K562 (cell line): ENCODE data around the gene ST14. TPM values are rescaled to one million over a fixed set of nuclear protein-coding genes. Genes with fewer than 3 reads are reported as not detected.

Experiments
- ATAC-seq: fragments of 200-7000 bp; cut with Tn5 transposase; 3 replicates; pipeline ENCODE4 v1.9.1; 2020; ENCODE audit warnings: moderate library complexity
- BruUV-seq: library from RNA; stranded (reverse); fragments of 400-500 nt; replicated peaks from 2 replicates; lab custom pipeline; 2021; lab: Mats Ljungman, UMichigan
- CTCF ChIA-PET: fragments of 300-600 bp; formaldehyde crosslinking; extraction: SDS; loops from one replicate; lab custom pipeline; 2021; ENCODE audit warnings: low intra/inter-chr PET ratio; lab: Yijun Ruan, JAX
- POLR2A ChIA-PET: fragments of 300-600, 350-650 bp; sonication (Branson Sonifier 250); formaldehyde crosslinking; extraction: SDS; loops from one replicate; lab custom pipeline; 2021; ENCODE audit warnings: antibody characterized with exemption, inconsistent platforms; lab: Yijun Ruan, JAX
- DNase-seq, 4 experiments: peaks; one replicate each; pipeline versions ENCODE4 v3.0.0 to v3.0.0-alpha.2; 2011 to 2018; ENCODE audit warnings: low spot score in 3 of 4, mixed read lengths in 3 of 4; ENCODE audit errors: extremely low read depth in 1 of 4
- FAIRE-seq: peaks from 2 replicates; lab custom pipeline; 2011; peaks lifted over from hg19 to GRCh38; lab: Jason Lieb, UNC
- H2AFZ ChIP-seq: 2 replicates; pipeline ENCODE4 v1.6.0; 2011; ENCODE audit warnings: low read depth, low read length, control low read depth, inconsistent platforms
- H3K27ac ChIP-seq: fragments of 200-600 bp; 3 replicates; pipeline ENCODE4 v1.8.0; 2011; ENCODE audit warnings: low read depth, mild to moderate bottlenecking, control low read depth, inconsistent platforms, low read length, moderate library complexity, mixed read lengths; ENCODE audit errors: extremely low read depth
- H3K27me3 ChIP-seq, 2 experiments: fragments of 300-600 bp in 1 of 2; 2 replicates in 1 of 2; 3 replicates in 1 of 2; pipeline versions ENCODE4 v1.6.0 to v1.8.0; 2011; ENCODE audit warnings: inconsistent platforms in 2 of 2, low read length in 2 of 2, mild to moderate bottlenecking in 1 of 2, mixed read lengths in 1 of 2, moderate library complexity in 1 of 2; ENCODE audit not compliant: control insufficient read depth in 2 of 2, insufficient read depth in 2 of 2
- H3K36me3 ChIP-seq: fragments of 300-600 bp; 3 replicates; pipeline ENCODE4 v1.8.0; 2011; ENCODE audit warnings: mild to moderate bottlenecking, low read length, inconsistent platforms; ENCODE audit not compliant: control insufficient read depth, insufficient read depth
- H3K4me1 ChIP-seq, 2 experiments: fragments of 200-600 bp in 1 of 2; replicated peaks in 1 of 2; 2 replicates in 1 of 2; 3 replicates in 1 of 2; pipeline versions ENCODE4 v1.5.1 to v1.8.0; 2011; ENCODE audit warnings: inconsistent platforms in 2 of 2, low read length in 2 of 2, mild to moderate bottlenecking in 1 of 2, mixed read lengths in 1 of 2, moderate library complexity in 1 of 2; ENCODE audit not compliant: control insufficient read depth in 2 of 2, insufficient read depth in 2 of 2
- H3K4me2 ChIP-seq: 2 replicates; pipeline ENCODE4 v1.6.1; 2011; ENCODE audit warnings: low read length, control low read depth, inconsistent platforms, mixed read lengths; ENCODE audit not compliant: insufficient read depth
- H3K4me3 ChIP-seq: fragments of 200-600 bp; sonication (generic), shearing (Covaris generic); 2 replicates; pipeline ENCODE4 v1.5.1; 2016; ENCODE audit warnings: control low read depth, inconsistent platforms
- H3K79me2 ChIP-seq: fragments of 200-600 bp; 3 replicates; pipeline ENCODE4 v1.8.0; 2011; ENCODE audit warnings: low read length, inconsistent platforms; ENCODE audit not compliant: control insufficient read depth, insufficient read depth
- H3K9ac ChIP-seq, 2 experiments: 2 replicates each; pipeline versions ENCODE4 v1.6.0 to v1.6.1; 2011; ENCODE audit warnings: low read depth in 2 of 2, low read length in 2 of 2, control low read depth in 1 of 2, inconsistent platforms in 1 of 2, mild to moderate bottlenecking in 1 of 2, mixed read lengths in 1 of 2; ENCODE audit not compliant: insufficient read depth in 1 of 2
- H3K9me1 ChIP-seq: one replicate; pipeline ENCODE4 v1.6.0; 2011; ENCODE audit warnings: inconsistent platforms, mild to moderate bottlenecking, low read length, moderate library complexity; ENCODE audit not compliant: control insufficient read depth, insufficient read depth
- H3K9me3 ChIP-seq: replicated peaks from 2 replicates; pipeline ENCODE4 v1.5.1; 2011; ENCODE audit warnings: low read depth, low read length, inconsistent platforms; ENCODE audit not compliant: control insufficient read depth, insufficient read depth
- H4K20me1 ChIP-seq: replicated peaks from 2 replicates; pipeline ENCODE4 v1.6.1; 2011; ENCODE audit warnings: low read length, inconsistent platforms, mixed read lengths; ENCODE audit not compliant: control insufficient read depth, insufficient read depth
- KLF10 ChIP-seq: fragments of 250-450 bp; sonication (Bioruptor Pico); IDR thresholded peaks from 2 replicates; pipeline ENCODE4 v1.6.1; 2021; ENCODE audit warnings: matching md5 sums
- MITF ChIP-seq: IDR thresholded peaks from 2 replicates; pipeline ENCODE4 v1.6.1; 2014; ENCODE audit warnings: antibody characterized with exemption
- POLR2G ChIP-seq: fragments of 200-400 bp; formaldehyde crosslinking; IDR thresholded peaks from 2 replicates; pipeline ENCODE4 v1.6.1; 2017; ENCODE audit warnings: low read depth, mild to moderate bottlenecking, antibody characterized with exemption, low read length, moderate library complexity
- RUNX1 ChIP-seq: sonication (generic); IDR thresholded peaks from 2 replicates; pipeline ENCODE4 v1.6.1; 2016; ENCODE audit warnings: antibody characterized with exemption, low read depth
- ZC3H4 ChIP-seq: sonication (generic); formaldehyde crosslinking; IDR thresholded peaks from 2 replicates; pipeline ENCODE4 v1.9.0; 2021; ENCODE audit warnings: missing genetic modification reagents, borderline replicate concordance
- ZNF146 ChIP-seq: IDR thresholded peaks from one replicate; pipeline ENCODE4 v1.6.1; 2018; ENCODE audit warnings: missing compliant biosample characterization; ENCODE audit not compliant: unreplicated experiment
- ZNF785 ChIP-seq: fragments of 250-450 bp; sonication (Bioruptor Pico); IDR thresholded peaks from 2 replicates; pipeline ENCODE4 v1.4.0; 2020; ENCODE audit warnings: mild to moderate bottlenecking
- WGBS: fragments of 100-300 bp; shearing (Covaris generic); methylation state at CpG from one replicate; pipeline ENCODE4 v1.1.6; 2016; ENCODE audit warnings: low coverage, mixed read lengths; ENCODE audit not compliant: insufficient coverage; ENCODE audit errors: missing lambda C conversion rate; 5-methylcytosine and 5-hydroxymethylcytosine counted together
- in situ Hi-C: fragments of 300-500 bp; cut with MboI; formaldehyde crosslinking; loops from 4 replicates; pipeline ENCODE4 v1.15.0; 2018; ENCODE audit warnings: inconsistent platforms, mixed read lengths
- intact Hi-C: fragments of 100-400 bp; cut with micrococcal nuclease; formaldehyde crosslinking; loops from 2 replicates; pipeline ENCODE4 v1.14.2; 2022
- polyA plus RNA-seq, 8 experiments: library from polyadenylated mRNA; depleted of rRNA in 4 of 8; stranded (reverse) in 5 of 8; unstranded in 3 of 8; fragments of >200 nt; fragmentation: Nextera tagmentation in 2 of 8; fragmentation: Illumina TruSeq in 1 of 8; extraction: Ambion mirVana in 2 of 8; extraction: Trizol in 1 of 8; gene quantifications; 2 replicates each; pipeline versions ENCODE4 v1.2.1 to v1.2.3, GENCODE V29; 2011 to 2014; ENCODE audit warnings: inconsistent platforms in 1 of 8, missing spikeins in 1 of 8
- total RNA-seq, 7 experiments: library from RNA; depleted of rRNA in 6 of 7; stranded (reverse); fragments of >200 nt in 6 of 7; fragmentation: Illumina TruSeq in 2 of 7; extraction: Trizol in 2 of 7; gene quantifications; 2 replicates each; pipeline versions ENCODE4 v1.2.1 to v1.2.3, GENCODE V29; 2011 to 2021; ENCODE audit warnings: low replicate concordance in 1 of 7

Gene ST14
- total and polyA plus RNA-seq, 9 of the 15 experiments (the other 6 are each of a cell fraction or from before 2014, with no cell fraction given) = 0.08 to 0.20 TPM; not detected in 7

- no peak for TF ChIP-seq ZC3H4 (CRISPR knock-in tag)
- no peak for TF ChIP-seq RUNX1
- no peak for TF ChIP-seq ZNF146 (CRISPR knock-in tag)
- no peak for TF ChIP-seq MITF
- no peak for TF ChIP-seq KLF10
- TF ChIP-seq POLR2G = no peak
- TF ChIP-seq, all 486 proteins: peak for 0
Observed at GRCh38 chr11:130208241-130209127, 48.9 kb downstream of the ST14 start (continued).

- no peak overlapping the region for H3K4me2 ChIP-seq
- WGBS = 14% methylated on average over 36 of the region's 53 CpGs
- no peaks in the 10 kb centered on the region for H3K79me2 ChIP-seq
- H3K9me1 ChIP-seq = no peaks in the 10 kb centered on the region
- no peak for ATAC-seq
- ChIA-PET CTCF (no interaction called here), POLR2A (interaction anchor here (0.7 kb wide), 1 partner anchor 335 kb away, joined by 3 read pairs; no protein-coding TSS in a partner anchor)
- H3K36me3 ChIP-seq = no peaks in the 10 kb centered on the region
- H3K27ac ChIP-seq = no peak overlapping the region
- peaks cover 11% of the 10 kb centered on the region; the same call in 1 of the 2 replicates for H4K20me1 ChIP-seq
- no peak overlapping the region for H3K9ac ChIP-seq
- no peak for FAIRE-seq
- TF ChIP-seq ZNF785 (CRISPR knock-in tag) = no peak
- TF ChIP-seq, all 486 proteins: peak for 0
- Histone ChIP-seq H3K9me3 (no peaks in the 10 kb centered on the region), H3K27me3 (peaks cover 31 to 78% of the 10 kb centered on the region in 2 experiments; a peak in 4 of 5 replicates), H3K4me3 (no peak overlapping the region), H3K4me1 (peaks cover 0 to 19% of the 10 kb centered on the region in 2 experiments; a peak in 1 of 5 replicates), H2AFZ (no peak overlapping the region)
- intact Hi-C loops = no loop called here
- peak in 1 of 4 experiments; percentile 1 for DNase-seq
- BruUV-seq = no TSS peak
- in situ Hi-C loops = no loop called here
Observed at GRCh38 chr11:130209128-130209932, 49.7 kb downstream of the ST14 start.
